IMR-90 (cell line): ENCODE results near the gene ABCA4. TPM values are rescaled to one million over a fixed set of nuclear protein-coding genes. Genes with fewer than 3 reads are reported as not detected.

Experiments
- ATAC-seq: fragments of 200-7000 bp; cut with Tn5 transposase; 2 replicates; pipeline ENCODE4 v1.9.1; 2020; ENCODE audit warnings: low read depth, mild to moderate bottlenecking, moderate library complexity
- BruUV-seq: library from RNA; stranded (reverse); fragments of 400-500 nt; replicated peaks from 2 replicates; lab custom pipeline; 2021; lab: Mats Ljungman, UMichigan
- CTCF ChIA-PET: fragments of 300-600 bp; formaldehyde crosslinking; extraction: SDS; loops from one replicate; lab custom pipeline; 2021; ENCODE audit warnings: antibody characterized with exemption; lab: Yijun Ruan, JAX
- POLR2A ChIA-PET: fragments of 300-600 bp; sonication (Branson Sonifier 250); formaldehyde crosslinking; loops from one replicate; lab custom pipeline; 2022; ENCODE audit warnings: antibody characterized with exemption; ENCODE audit not compliant: unreplicated experiment; lab: Charles Lee
- DNase-seq: peaks from one replicate; pipeline ENCODE4 v3.0.0; 2013
- H2AFZ ChIP-seq: replicated peaks from 2 replicates; pipeline ENCODE3; 2013; ENCODE audit warnings: low read length, mild to moderate bottlenecking; ENCODE audit not compliant: poor library complexity
- H2AK5ac ChIP-seq: 2 replicates; pipeline ENCODE4 v1.6.1; 2013; ENCODE audit warnings: low read depth, low read length, inconsistent platforms
- H2AK9ac ChIP-seq: replicated peaks from 2 replicates; pipeline ENCODE3; 2013; ENCODE audit warnings: mild to moderate bottlenecking, low read depth, low read length, moderate library complexity; ENCODE audit not compliant: poor library complexity
- H2BK120ac ChIP-seq: 2 replicates; pipeline ENCODE4 v1.6.1; 2013; ENCODE audit warnings: low read depth, low read length, inconsistent platforms
- H2BK15ac ChIP-seq: 3 replicates; pipeline ENCODE4 v1.6.1; 2013; ENCODE audit warnings: low read depth, low read length, inconsistent platforms
- H2BK20ac ChIP-seq: 2 replicates; pipeline ENCODE4 v1.6.1; 2013; ENCODE audit warnings: low read depth, mild to moderate bottlenecking, inconsistent platforms, low read length, moderate library complexity
- H2BK5ac ChIP-seq: 2 replicates; pipeline ENCODE4 v1.6.1; 2013; ENCODE audit warnings: mild to moderate bottlenecking, low read depth, low read length, inconsistent platforms; ENCODE audit not compliant: poor library complexity, severe bottlenecking
- H3K14ac ChIP-seq: replicated peaks from 2 replicates; pipeline ENCODE4 v1.6.1; 2013; ENCODE audit warnings: low read depth, low read length, inconsistent platforms
- H3K18ac ChIP-seq: 2 replicates; pipeline ENCODE4 v1.6.1; 2013; ENCODE audit warnings: low read depth, low read length, control low read depth
- H3K23ac ChIP-seq: 2 replicates; pipeline ENCODE4 v1.6.1; 2013; ENCODE audit warnings: low read depth, low read length, inconsistent platforms
- H3K27ac ChIP-seq: 2 replicates; pipeline ENCODE4 v1.5.1; 2013; ENCODE audit warnings: mild to moderate bottlenecking, control low read depth, low read length; ENCODE audit not compliant: insufficient read depth
- H3K27me3 ChIP-seq: 2 replicates; pipeline ENCODE4 v1.6.1; 2013; ENCODE audit warnings: low read length; ENCODE audit not compliant: control insufficient read depth, insufficient read depth
- H3K36me3 ChIP-seq: 2 replicates; pipeline ENCODE4 v1.6.1; 2013; ENCODE audit warnings: low read length, mixed read lengths; ENCODE audit not compliant: control insufficient read depth, insufficient read depth
- H3K4ac ChIP-seq: 2 replicates; pipeline ENCODE4 v1.6.1; 2013; ENCODE audit warnings: low read depth, low read length, inconsistent platforms
- H3K4me1 ChIP-seq: 2 replicates; pipeline ENCODE4 v1.6.1; 2013; ENCODE audit warnings: low read length, mixed read lengths; ENCODE audit not compliant: control insufficient read depth, insufficient read depth
- H3K4me2 ChIP-seq: 2 replicates; pipeline ENCODE4 v1.6.1; 2013; ENCODE audit warnings: low read depth, mild to moderate bottlenecking, control low read depth, low read length, moderate library complexity
- H3K4me3 ChIP-seq: 2 replicates; pipeline ENCODE4 v1.5.1; 2013; ENCODE audit warnings: low read depth, mild to moderate bottlenecking, control low read depth, low read length, moderate library complexity; ENCODE audit not compliant: insufficient read depth
- H3K56ac ChIP-seq: 2 replicates; pipeline ENCODE4 v1.6.1; 2013; ENCODE audit warnings: low read length, inconsistent platforms; ENCODE audit not compliant: insufficient read depth; ENCODE audit errors: extremely low read depth
- H3K79me1 ChIP-seq, 2 experiments: 2 replicates each; pipeline ENCODE4 v1.6.1; 2013; ENCODE audit warnings: low read length in 2 of 2, inconsistent platforms in 1 of 2, low read depth in 1 of 2
- H3K9ac ChIP-seq: 2 replicates; pipeline ENCODE4 v1.6.1; 2013; ENCODE audit warnings: low read depth, low read length, control low read depth
- H3K9me1 ChIP-seq: 2 replicates; pipeline ENCODE4 v1.6.1; 2013; ENCODE audit warnings: low read length, inconsistent platforms; ENCODE audit not compliant: insufficient read depth
- H3K9me3 ChIP-seq: 2 replicates; pipeline ENCODE4 v1.6.1; 2013; ENCODE audit warnings: low read length; ENCODE audit not compliant: control insufficient read depth, insufficient read depth
- H4K20me1 ChIP-seq: 2 replicates; pipeline ENCODE4 v1.6.1; 2013; ENCODE audit warnings: low read length, inconsistent platforms; ENCODE audit not compliant: insufficient read depth
- H4K5ac ChIP-seq: 2 replicates; pipeline ENCODE4 v1.6.1; 2013; ENCODE audit warnings: mild to moderate bottlenecking, low read depth, low read length, control low read depth
- H4K8ac ChIP-seq, 2 experiments: 2 replicates each; pipeline ENCODE4 v1.6.1; 2013; ENCODE audit warnings: low read depth in 2 of 2, low read length in 2 of 2, control low read depth in 1 of 2, inconsistent platforms in 1 of 2
- H4K91ac ChIP-seq: 2 replicates; pipeline ENCODE4 v1.6.1; 2013; ENCODE audit warnings: low read depth, low read length, inconsistent platforms; ENCODE audit not compliant: insufficient read depth
- RCOR1 ChIP-seq: IDR thresholded peaks from 2 replicates; pipeline ENCODE4 v1.6.1; 2012; ENCODE audit warnings: mild to moderate bottlenecking, low read length, improper control_type of control experiment; ENCODE audit not compliant: insufficient replicate concordance
- WGBS, 2 experiments: methylation state at CpG; one replicate each; pipeline versions ENCODE4 v1.1.5 to v1.1.7; 2013; ENCODE audit warnings: missing lambda C conversion rate in 2 of 2; ENCODE audit not compliant: insufficient read length in 1 of 2; ENCODE audit errors: extremely low coverage in 2 of 2; 5-methylcytosine and 5-hydroxymethylcytosine counted together
- dilution Hi-C: fragments of 300-500 bp; cut with HindIII; formaldehyde crosslinking; loops from one replicate; pipeline ENCODE4 v1.14.3; 2018; ENCODE audit warnings: low sequenced_read_pairs; ENCODE audit not compliant: unreplicated experiment
- in situ Hi-C: fragments of 300-500 bp; cut with MboI; formaldehyde crosslinking; loops from 3 replicates; pipeline ENCODE4 v1.14.3; 2019; ENCODE audit warnings: low sequenced_read_pairs, inconsistent platforms, mixed read lengths
- intact Hi-C: fragments of 100-400 bp; cut with micrococcal nuclease; formaldehyde crosslinking; loops from 2 replicates; pipeline ENCODE4 v1.10.0; 2022
- polyA plus RNA-seq, 3 experiments: library from polyadenylated mRNA; depleted of rRNA; stranded (reverse); fragments of >200 nt; gene quantifications; 2 replicates each; pipeline ENCODE4 v1.2.3, GENCODE V29; 2012; ENCODE audit warnings: low replicate concordance in 1 of 3
- total RNA-seq: library from RNA; depleted of rRNA; stranded (reverse); fragments of >200 nt; gene quantifications from 2 replicates; pipeline ENCODE4 v1.2.3, GENCODE V29; 2012

Gene ABCA4
- total and polyA plus RNA-seq, 2 of the 4 experiments (the other 2 are of a cell fraction): under 0.01 to 0.36 TPM

DNA sequence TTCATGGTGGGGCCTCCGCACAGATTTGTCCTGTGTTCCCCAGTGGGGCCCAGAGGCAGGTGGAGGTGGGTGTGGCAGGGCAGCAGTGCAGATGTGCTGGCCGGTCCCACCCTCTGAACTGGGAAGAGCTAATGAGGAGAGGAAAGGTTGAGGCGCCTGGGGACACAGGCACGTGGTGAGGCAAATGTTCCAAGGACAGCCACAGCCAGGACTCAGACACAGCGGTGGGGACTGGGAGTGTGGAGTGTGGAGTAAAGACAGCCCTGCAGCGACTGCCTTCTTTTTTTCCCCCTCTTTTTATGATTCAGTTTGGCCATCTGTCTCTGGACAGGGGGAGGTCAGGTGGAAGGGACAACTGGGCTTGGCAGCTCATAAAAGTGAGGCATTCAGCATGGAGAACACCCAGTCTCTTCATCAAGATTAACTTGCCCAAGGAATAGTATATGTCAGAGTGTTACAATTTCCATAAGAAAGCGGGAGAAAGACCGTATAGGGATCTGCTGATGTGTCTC, 107.5 kb downstream of the ABCA4 start:
- H3K27me3 ChIP-seq: no peaks in the 10 kb centered on the region; the same call in 1 of the 2 replicates
- no peak overlapping the region for H4K5ac ChIP-seq
- DNase-seq (no peak), ATAC-seq (no peak)
- 63% methylated on average over 1 of the region's 8 CpGs; no CpG with 5 or more reads in 1 of the 2 experiments for WGBS, 2 experiments
- H3K4me1 ChIP-seq: peaks cover 9% of the 10 kb centered on the region
- no TSS peak for BruUV-seq
- no peak overlapping the region; the same call in 1 of the 2 replicates for H4K91ac ChIP-seq
- H4K20me1 ChIP-seq: no peaks in the 10 kb centered on the region
- no peak overlapping the region for H3K18ac ChIP-seq
- H2BK20ac ChIP-seq: no peak overlapping the region
- H3K4me2 ChIP-seq: no peak overlapping the region
- no peak overlapping the region for H3K56ac ChIP-seq
- no peak overlapping the region for H2BK5ac ChIP-seq
- H2AFZ ChIP-seq: no peak overlapping the region
- no peak overlapping the region for H3K4me3 ChIP-seq
- CTCF ChIA-PET: no interaction called here
- H2AK9ac ChIP-seq: no peak overlapping the region
- POLR2A ChIA-PET: no interaction called here
- no peak overlapping the region for H2BK15ac ChIP-seq
- no peaks in the 10 kb centered on the region for H3K36me3 ChIP-seq
- H2BK120ac ChIP-seq: no peak overlapping the region
- no peak for TF ChIP-seq RCOR1
- no peaks in the 10 kb centered on the region for H3K9me3 ChIP-seq
- H2AK5ac ChIP-seq: no peak overlapping the region
- intact Hi-C loops (no loop called here), dilution Hi-C loops (no loop called here), in situ Hi-C loops (no loop called here)
- H4K8ac ChIP-seq: no peak overlapping the region
- no peak overlapping the region for H3K14ac ChIP-seq
- H3K4ac ChIP-seq: no peak overlapping the region
- H3K79me1 ChIP-seq: no peaks in the 10 kb centered on the region
- peaks cover 4% of the 10 kb centered on the region; the same call in 1 of the 2 replicates for H3K9me1 ChIP-seq
- no peak overlapping the region for H3K27ac ChIP-seq
- H3K23ac ChIP-seq: no peak overlapping the region
- H3K9ac ChIP-seq: no peak overlapping the region
